Fibroblast of lung (primary cell): Measurements from ENCODE around the gene CCDC50.

Experiments
- CTCF ChIP-seq, 2 donors: IDR thresholded peaks in 1 of 2; conservative IDR thresholded peaks in 1 of 2; 1 replicate in 1 of 2; 2 replicates in 1 of 2; pipeline ENCODE4 v1.5.1; 2011 to 2012; ENCODE audit warnings: low read length in 2 of 2, control low read depth in 1 of 2, inconsistent platforms in 1 of 2, low read depth in 1 of 2, mild to moderate bottlenecking in 1 of 2
- EZH2 ChIP-seq: IDR thresholded peaks from 2 replicates; pipeline ENCODE4 v1.5.1; 2012; ENCODE audit warnings: low read length, control low read depth, mild to moderate bottlenecking; ENCODE audit errors: missing control alignments

GRCh38 chr3:191397771-191398170 lies 68.6 kb downstream of the CCDC50 start:
- no peak for TF ChIP-seq CTCF (conservative IDR thresholded peaks at IDR 0.05 in 1 of 2, IDR thresholded peaks at IDR 0.05 in 1 of 2; ENCODE audit: low read depth in 1 of 2, low read length in 2 of 2)
- TF ChIP-seq EZH2, result no peak
